ENCODE data around the gene EYS.

- TF ChIP-seq EZH2phosphoT487 (IDR thresholded peaks at IDR 0.05; ENCODE audit: borderline replicate concordance, low read depth) = no peak
- no peak for TF ChIP-seq ELF1 (IDR thresholded peaks at IDR 0.05)
- no peak for TF ChIP-seq POLR2AphosphoS5 (IDR thresholded peaks at IDR 0.05; ENCODE audit: low read depth, low read length)
- TF ChIP-seq RAD21 (IDR thresholded peaks at IDR 0.05; ENCODE audit: low read length) = peak; percentile 68
- TF ChIP-seq RFX5 (IDR thresholded peaks at IDR 0.05; ENCODE audit: low read length) = no peak
- peak; percentile 69 for TF ChIP-seq CTCF (IDR thresholded peaks at IDR 0.05)
- no peak for TF ChIP-seq USF1 (IDR thresholded peaks at IDR 0.05; ENCODE audit: borderline replicate concordance, low read depth)
Observed at GRCh38 chr6:63764318-63764916, 1942.6 kb downstream of the EYS start.

All from SK-N-SH (cell line).